GM18861 (cell line): ENCODE measurements around the gene PLCB1.

ENCODE experiments used
- ATAC-seq: cut with Tn5 transposase; IDR thresholded peaks from one replicate; pipeline ENCODE4 v1.9.1; 2021; ENCODE audit not compliant: unreplicated experiment

Gene PLCB1

DNA sequence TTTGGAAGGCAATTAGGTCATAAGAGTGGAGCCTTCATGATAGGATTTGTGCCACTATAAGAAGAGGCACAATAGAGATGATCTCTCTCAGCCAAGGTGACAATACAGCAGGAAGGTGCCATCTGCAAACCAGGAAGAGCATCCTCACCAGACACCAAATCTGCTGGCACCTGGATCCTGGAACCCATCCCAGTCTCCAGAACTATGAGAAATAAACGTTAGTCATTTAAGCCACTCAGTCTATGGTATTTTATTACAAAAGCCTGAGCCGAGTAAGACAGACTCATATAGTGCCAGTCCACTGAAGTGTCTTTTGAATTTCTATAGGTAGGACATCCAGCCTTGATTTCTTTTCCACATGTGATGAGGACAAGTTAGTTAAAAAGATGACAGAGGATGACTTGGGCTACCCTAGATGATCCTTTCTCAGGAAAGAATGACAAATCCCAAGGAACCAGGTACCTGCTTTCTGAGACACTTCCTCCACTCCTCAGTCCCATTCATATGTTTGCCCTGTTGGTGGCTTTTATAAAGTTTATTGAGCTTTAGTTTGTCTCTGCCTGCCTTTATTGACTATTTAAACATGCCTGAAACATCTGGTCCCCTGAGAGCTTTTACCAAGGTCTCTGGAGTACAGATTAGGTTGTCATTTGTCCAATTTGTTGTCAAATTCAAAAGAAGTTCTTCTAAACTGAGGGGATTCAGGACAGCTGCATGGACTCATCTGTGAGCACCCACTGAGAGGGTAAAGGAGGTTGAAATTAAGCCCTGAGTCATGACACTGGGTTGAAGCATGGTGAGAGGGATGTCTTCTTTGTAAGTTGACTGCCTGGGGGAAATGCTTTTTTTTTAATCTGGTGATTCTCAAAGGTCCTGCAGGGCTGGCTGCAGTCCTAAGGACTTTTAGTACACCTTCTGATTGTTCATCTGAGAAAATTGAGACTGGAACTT is 771.9 kb downstream of the PLCB1 start:
- ATAC-seq, result no peak

DNA sequence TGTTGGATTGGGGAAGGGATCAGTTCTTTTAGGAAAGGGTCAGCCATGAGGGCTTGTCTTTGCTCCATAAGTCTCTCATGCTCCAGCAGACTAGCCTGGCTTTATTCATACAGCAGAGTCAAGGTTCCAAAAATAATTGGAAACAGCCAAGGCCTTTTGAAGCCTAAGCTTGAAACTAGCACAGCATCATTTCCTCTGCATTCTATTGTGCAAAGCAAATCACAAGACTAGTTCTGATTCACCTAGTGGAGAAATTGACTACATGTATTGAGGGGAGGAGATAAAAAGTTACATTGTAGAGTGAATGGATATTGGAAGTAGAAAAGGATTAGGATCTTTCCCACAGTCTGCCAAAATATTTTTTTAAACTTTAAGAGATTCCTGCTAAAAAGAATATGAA is 777.5 kb downstream of the PLCB1 start:
- ATAC-seq, result no peak

DNA sequence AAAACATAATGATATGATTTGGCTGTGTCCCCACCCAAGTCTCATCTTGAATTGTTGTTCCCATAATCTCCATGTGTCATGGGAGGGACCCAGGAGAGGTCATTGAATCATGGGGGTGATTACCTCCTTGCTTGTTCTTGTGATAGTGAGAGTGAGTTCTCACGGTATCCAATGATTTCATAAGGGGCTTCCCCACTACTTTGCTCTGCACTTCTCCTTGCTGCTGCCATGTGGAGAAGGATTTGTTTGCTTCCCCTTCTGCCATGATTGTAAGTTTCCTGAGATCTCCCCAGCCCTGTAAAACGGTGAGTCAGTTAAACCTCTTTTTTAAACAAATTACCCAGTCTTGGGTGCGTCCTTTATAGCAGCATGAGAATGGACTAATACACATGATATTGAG is 780.0 kb downstream of the PLCB1 start:
- ATAC-seq, result no peak

DNA sequence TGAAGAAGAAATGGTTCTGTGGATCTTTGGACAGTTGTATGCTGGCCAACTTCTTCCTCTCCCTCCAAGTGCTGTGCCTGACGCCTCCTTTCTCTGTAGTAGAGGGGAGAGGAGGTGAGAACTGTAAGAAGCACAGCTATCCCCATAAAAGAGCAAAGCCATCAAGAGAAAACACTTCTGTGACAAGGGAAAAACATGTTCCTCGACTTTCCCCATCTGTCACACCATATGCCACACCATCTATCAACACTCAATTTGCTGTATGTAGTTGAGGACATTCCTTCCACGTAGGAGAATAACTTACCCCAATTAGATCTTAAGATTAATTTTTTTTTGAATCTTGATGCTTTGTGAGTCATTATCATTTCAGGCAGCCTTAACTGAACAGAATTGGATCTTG is 780.7 kb downstream of the PLCB1 start:
- ATAC-seq, result no peak

DNA sequence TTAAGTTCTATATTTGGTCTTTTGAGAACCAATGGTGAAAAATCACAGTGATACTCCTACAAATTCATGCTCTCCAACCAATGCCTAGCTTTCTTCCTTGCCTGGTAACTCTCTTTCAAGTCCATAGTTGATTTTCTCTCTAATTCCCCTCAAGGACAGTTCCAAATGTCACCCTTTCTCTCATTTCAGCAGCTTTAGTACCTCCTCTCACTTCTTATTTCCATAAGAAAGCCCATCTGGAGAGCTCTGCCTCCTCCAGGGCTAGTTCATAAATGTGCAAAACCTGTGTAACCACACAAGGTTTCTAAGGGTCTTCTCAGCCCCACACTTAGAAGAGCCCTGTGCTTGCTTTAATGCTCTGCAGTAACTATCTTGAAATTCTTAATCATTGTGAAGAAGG is 781.4 kb downstream of the PLCB1 start:
- no peak for ATAC-seq

DNA sequence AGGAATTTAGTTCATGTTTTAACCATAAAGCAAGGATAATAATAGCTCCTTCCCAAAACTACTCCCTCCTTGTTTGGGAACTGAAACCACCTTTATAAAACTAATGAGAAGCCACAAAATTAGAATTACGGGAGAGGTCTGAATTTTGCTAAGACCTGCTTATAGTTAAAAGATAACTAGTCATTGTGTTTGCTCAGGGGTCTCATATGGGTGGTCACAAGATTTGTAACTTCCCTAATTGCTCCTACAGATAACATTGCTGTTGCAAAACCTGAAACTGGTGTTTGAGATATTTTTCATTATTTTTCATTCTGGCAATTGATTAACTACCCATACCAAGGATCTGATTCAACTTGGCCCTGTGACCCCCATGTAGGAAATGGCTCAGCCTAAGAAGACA is 782.4 kb downstream of the PLCB1 start:
- ATAC-seq, result no peak

DNA sequence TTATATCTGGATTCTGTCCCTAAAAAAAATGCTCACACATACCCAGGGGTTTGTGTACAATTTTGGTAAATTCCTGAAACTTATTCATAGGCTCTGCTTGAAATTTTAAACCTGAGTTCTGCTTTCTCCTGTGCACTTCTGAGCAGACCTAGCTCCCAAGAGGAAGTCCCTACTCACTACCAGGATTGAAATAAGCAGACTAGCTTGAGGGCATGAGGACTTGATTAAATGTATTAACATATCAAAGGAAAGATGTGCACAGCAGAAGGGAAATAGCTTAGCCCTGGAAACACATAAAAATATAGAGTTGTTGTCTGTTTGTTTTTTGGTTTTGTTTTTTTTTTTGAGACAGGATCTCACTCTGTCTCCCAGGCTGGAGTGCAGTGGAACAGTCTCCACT is 785.0 kb downstream of the PLCB1 start:
- ATAC-seq, result no peak

DNA sequence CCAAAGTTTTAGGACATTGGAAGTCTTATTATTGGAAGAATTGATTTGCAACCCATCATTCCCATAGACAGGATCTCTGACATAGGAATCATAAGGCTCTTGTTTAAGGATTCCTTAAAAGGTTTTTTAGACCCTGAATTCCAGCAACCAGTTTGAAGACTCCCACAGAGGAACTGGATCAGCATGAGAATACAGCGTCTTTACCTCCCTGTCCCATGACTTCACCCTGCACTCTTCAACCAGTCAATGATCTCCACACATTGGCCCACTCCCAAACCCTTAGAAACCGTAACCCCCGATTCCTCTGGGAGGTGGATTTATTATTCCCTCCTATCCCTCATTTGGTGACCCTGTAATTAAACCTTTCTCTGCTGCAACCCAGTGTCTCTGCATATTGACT is 786.1 kb downstream of the PLCB1 start:
- no peak for ATAC-seq

DNA sequence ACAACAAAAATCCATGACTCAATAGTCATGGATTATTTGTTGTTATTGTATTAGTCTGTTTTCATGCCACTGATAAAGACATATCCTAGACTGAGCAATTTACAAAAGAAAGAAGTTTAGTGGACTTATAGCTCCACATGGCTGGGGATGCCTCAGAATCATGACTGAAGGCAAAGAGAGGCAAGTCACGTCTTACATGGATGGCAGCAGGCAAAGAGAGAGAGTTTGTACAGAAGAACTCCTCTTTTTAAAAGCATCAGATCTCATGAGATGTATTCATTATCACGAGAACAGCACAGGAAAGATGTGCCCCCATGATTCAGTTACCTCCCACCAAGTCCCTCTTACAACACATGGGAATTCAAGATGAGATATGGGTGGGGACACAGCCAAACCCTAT is 792.5 kb downstream of the PLCB1 start:
- no peak for ATAC-seq

DNA sequence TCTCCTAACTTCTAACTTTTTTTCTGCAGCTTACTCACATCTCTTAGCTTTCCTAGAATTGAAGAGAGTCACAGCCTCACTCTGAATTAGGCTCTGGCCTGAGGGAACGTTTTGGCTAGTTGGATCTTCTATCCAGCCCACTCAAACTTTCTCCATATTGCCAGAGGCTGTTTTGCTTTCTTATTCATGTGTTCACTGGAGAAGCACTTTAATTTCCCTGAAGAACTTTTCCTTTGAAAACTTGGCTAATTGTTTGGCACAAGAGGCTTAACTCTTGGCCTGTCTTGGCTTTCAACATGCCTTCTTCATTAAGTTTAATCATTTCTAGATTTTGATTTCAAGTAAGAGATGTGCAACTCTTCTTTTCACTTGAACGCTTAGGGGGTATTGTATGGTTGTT is 798.7 kb downstream of the PLCB1 start:
- ATAC-seq, result no peak

DNA sequence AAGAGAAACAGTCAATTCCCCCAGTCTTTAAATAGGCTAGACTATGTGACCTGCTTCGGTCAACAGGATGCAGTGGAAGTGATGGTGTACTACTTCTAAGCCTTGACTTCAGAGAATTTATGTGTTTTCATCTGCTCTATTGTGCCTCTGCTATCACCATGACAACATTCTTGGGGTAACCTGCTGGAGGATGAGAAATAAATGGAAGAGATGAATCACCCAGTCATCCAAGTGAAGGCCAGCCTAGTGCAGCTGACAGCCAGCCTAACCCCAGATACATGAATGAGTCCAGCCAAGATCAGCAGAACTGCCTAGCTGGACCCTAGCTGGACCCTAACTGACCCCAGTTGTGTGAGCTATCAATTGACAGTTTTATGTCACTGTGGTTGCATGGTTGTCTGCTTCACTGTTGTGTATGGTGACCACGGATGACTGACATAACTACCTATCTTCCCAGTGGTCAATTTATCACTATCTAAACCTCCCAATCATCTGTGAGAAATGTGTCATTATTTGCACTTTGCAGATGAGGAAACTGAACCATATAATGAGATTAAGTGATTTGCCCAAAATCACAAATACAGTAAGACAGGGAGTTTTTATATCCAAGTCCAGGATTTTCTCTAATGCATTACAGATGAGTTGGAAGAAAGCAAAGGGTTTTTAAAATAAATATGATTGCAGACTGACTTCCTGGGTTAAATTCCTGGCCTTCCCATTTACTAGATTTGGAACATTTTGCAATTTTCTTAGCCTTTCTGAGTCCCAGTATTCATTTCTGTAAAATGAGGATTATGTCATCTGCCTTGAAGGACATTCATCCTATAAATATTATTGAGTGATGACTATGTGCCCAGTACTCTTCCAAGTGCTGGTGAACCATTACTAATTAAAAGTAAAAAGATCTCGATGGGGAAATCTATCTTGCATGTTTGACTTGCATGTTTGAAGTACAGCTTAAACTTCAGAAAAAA is 800.4 kb downstream of the PLCB1 start:
- ATAC-seq, result no peak

DNA sequence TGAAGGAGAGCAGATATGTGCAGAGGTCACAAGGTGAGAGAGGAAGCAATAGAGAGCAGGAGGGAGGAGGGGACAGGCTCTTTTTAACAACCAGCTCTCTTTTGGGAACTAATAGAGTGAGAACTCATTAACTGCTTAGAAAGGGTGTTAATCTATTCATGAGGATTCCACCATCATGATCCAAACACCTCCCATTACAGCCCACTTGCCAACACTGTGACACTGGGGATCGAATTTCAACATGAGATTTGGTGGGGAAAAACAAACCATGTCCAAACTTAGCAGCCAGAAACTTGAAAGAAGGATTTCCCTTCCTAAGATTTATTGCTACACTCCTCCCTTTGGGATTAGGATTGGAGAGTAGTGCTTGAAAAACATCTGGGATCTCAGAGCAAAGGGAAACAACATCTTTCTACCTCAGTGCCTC is 801.3 kb downstream of the PLCB1 start:
- ATAC-seq, result no peak

DNA sequence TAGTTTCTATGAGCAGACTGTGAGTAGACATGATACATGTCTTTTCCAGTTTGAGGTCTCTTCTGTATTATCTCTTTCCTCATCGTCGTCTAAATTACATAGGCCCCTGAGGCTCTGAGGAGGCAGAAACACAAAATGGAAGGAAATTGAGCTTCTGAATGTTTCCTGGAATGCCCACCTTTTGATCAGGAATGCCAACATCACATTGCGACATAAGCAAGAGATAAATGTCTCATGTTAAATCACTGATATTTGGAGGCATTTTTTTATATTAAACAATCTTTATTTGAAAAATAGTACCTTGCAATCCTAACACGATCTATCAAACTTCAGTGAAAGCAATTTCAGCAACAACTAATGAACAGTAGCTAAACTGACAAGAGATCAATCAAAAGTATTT is 802.3 kb downstream of the PLCB1 start:
- no peak for ATAC-seq
